ENCODE data around the gene FLNB. TPM values are rescaled to one million over a fixed set of nuclear protein-coding genes. Genes with fewer than 3 reads are reported as not detected.
"Not testable (repeated sequence)": the region's sequence is repeated elsewhere in the genome, so short reads cannot be mapped to it uniquely, and the experiment has no call there.

Gene FLNB
- total RNA-seq, 1 experiment from 2014 or later = 309 TPM

DNA sequence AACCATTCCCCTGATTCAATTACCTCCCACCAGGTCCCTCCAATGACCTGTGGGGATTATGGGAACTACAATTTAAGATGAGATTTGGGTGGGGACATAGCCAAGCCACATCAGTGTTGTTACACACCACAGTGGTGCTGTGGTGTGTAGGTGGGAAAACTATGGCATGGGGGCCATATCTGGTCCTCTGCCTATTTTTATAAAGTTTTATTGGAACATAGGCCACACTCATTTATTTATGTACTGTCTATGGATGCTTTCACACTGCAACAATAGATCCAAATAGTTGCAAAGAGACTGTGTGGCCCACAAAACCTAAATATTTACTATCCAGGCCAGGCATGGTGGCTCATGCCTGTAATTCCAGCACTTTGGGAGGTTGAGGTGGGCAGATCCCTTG, 46.4 kb downstream of the FLNB start:
- no peak for DNase-seq (ENCODE audit: low read depth, low spot score)
- POLR2A ChIA-PET = no interaction called here
- Histone ChIP-seq H3K36me3 (ENCODE audit: control insufficient read depth, insufficient read depth, low read length) (no peaks in the 10 kb centered on the region), H3K4me3 (ENCODE audit: low read depth in 2 of 2, low read length in 2 of 2) (no peak overlapping the region), H3K9me3 (ENCODE audit: control insufficient read depth, insufficient read depth, low read depth, low read length) (no peaks in the 10 kb centered on the region), H3K27me3 (ENCODE audit: control insufficient read depth, insufficient read depth, low read length) (no peaks in the 10 kb centered on the region), H3K27ac (ENCODE audit: low read length) (peak overlapping the region; percentile 69), H3K4me1 (ENCODE audit: control insufficient read depth, insufficient read depth, low read length) (peaks cover 71% of the 10 kb centered on the region)
- intact Hi-C loops (cut with micrococcal nuclease; ENCODE audit: unreplicated experiment) (no loop called here), in situ Hi-C loops (cut with HindIII; ENCODE audit: low pct_unique_long_range_greater_than_20kb, low sequenced_read_pairs) (no loop called here)
- BruUV-seq (replicated peaks) = no TSS peak
- CTCF ChIA-PET = no interaction called here
- no peak for TF ChIP-seq SIN3A (IDR thresholded peaks at IDR 0.05; ENCODE audit: borderline replicate concordance, insufficient read depth, low read depth, low read length)
- TF ChIP-seq, protein P1, sequence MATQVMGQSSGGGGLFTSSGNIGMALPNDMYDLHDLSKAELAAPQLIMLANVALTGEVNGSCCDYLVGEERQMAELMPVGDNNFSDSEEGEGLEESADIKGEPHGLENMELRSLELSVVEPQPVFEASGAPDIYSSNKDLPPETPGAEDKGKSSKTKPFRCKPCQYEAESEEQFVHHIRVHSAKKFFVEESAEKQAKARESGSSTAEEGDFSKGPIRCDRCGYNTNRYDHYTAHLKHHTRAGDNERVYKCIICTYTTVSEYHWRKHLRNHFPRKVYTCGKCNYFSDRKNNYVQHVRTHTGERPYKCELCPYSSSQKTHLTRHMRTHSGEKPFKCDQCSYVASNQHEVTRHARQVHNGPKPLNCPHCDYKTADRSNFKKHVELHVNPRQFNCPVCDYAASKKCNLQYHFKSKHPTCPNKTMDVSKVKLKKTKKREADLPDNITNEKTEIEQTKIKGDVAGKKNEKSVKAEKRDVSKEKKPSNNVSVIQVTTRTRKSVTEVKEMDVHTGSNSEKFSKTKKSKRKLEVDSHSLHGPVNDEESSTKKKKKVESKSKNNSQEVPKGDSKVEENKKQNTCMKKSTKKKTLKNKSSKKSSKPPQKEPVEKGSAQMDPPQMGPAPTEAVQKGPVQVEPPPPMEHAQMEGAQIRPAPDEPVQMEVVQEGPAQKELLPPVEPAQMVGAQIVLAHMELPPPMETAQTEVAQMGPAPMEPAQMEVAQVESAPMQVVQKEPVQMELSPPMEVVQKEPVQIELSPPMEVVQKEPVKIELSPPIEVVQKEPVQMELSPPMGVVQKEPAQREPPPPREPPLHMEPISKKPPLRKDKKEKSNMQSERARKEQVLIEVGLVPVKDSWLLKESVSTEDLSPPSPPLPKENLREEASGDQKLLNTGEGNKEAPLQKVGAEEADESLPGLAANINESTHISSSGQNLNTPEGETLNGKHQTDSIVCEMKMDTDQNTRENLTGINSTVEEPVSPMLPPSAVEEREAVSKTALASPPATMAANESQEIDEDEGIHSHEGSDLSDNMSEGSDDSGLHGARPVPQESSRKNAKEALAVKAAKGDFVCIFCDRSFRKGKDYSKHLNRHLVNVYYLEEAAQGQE (IDR thresholded peaks at IDR 0.05; ENCODE audit: insufficient read depth in 1 of 2, low read depth in 2 of 2, low read length in 1 of 2) = no peak
- TF ChIP-seq, protein P2, sequence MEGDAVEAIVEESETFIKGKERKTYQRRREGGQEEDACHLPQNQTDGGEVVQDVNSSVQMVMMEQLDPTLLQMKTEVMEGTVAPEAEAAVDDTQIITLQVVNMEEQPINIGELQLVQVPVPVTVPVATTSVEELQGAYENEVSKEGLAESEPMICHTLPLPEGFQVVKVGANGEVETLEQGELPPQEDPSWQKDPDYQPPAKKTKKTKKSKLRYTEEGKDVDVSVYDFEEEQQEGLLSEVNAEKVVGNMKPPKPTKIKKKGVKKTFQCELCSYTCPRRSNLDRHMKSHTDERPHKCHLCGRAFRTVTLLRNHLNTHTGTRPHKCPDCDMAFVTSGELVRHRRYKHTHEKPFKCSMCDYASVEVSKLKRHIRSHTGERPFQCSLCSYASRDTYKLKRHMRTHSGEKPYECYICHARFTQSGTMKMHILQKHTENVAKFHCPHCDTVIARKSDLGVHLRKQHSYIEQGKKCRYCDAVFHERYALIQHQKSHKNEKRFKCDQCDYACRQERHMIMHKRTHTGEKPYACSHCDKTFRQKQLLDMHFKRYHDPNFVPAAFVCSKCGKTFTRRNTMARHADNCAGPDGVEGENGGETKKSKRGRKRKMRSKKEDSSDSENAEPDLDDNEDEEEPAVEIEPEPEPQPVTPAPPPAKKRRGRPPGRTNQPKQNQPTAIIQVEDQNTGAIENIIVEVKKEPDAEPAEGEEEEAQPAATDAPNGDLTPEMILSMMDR (IDR thresholded peaks at IDR 0.05) = no peak
- no peak for TF ChIP-seq POLR2AphosphoS5 (IDR thresholded peaks at IDR 0.05; ENCODE audit: low read depth, low read length)
- no peak for TF ChIP-seq TCF7L2 (IDR thresholded peaks at IDR 0.05; ENCODE audit: low read depth, low read length)
- ATAC-seq = no peak

DNA sequence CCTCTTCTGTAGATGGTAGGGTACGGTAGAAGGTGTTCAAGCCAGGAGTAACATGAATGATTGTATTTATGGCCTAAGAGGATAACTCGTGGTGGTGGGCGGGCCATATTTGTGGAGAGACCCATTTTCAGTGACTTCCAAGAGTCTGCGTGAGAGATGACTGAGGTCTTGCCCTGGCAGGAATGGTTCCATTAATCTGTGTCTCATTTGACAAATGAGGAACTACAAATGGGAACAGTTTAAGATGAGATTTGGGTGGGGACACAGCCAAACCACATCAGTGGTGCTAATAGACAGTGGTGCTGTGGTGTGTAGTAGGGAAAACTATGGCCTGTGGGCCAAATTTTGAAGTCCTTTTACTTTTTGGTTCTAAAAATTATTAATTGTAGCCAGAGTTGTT, 47.1 kb downstream of the FLNB start:
- POLR2A ChIA-PET = no interaction called here
- CTCF ChIA-PET = no interaction called here
- H3K36me3 ChIP-seq (ENCODE audit: control insufficient read depth, insufficient read depth, low read length) = no peaks in the 10 kb centered on the region
- DNase-seq (ENCODE audit: low read depth, low spot score) = no peak
- intact Hi-C loops (cut with micrococcal nuclease; ENCODE audit: unreplicated experiment) (no loop called here), in situ Hi-C loops (cut with HindIII; ENCODE audit: low pct_unique_long_range_greater_than_20kb, low sequenced_read_pairs) (no loop called here)
- H3K4me1 ChIP-seq (ENCODE audit: control insufficient read depth, insufficient read depth, low read length) = peaks cover 71% of the 10 kb centered on the region
- H3K4me3 ChIP-seq (ENCODE audit: low read depth in 2 of 2, low read length in 2 of 2) = no peak overlapping the region
- TF ChIP-seq, protein P1 (IDR thresholded peaks at IDR 0.05; ENCODE audit: insufficient read depth in 1 of 2, low read depth in 2 of 2, low read length in 1 of 2) = no peak
- TF ChIP-seq POLR2AphosphoS5 (IDR thresholded peaks at IDR 0.05; ENCODE audit: low read depth, low read length) (no peak), TCF7L2 (IDR thresholded peaks at IDR 0.05; ENCODE audit: low read depth, low read length) (no peak), SIN3A (IDR thresholded peaks at IDR 0.05; ENCODE audit: borderline replicate concordance, insufficient read depth, low read depth, low read length) (no peak)
- TF ChIP-seq, protein P2 (IDR thresholded peaks at IDR 0.05) = no peak
- H3K27ac ChIP-seq (ENCODE audit: low read length) = peak overlapping the region; percentile 69; the same call in 1 of the 2 replicates
- no TSS peak for BruUV-seq (replicated peaks)
- no peaks in the 10 kb centered on the region for H3K27me3 ChIP-seq (ENCODE audit: control insufficient read depth, insufficient read depth, low read length)
- no peaks in the 10 kb centered on the region for H3K9me3 ChIP-seq (ENCODE audit: control insufficient read depth, insufficient read depth, low read depth, low read length)
- no peak for ATAC-seq

DNA sequence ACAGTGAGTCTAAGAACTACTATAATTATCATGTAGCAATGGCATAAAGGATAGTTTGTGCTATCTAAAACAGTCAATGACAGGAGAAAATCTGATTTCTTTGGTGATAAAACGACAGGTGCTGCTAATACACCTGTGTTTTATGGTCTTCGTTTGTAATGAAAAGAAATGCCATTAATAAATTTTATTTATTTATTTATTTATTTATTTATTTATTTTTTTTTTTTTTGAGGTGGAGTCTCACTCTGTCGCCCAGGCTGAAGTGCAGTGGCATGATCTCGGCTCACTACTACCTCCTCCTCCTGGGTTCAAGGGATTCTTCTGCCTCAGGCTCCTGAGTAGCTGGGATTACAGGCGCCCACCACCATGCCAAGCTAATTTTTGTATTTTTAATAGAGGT, 47.7 kb downstream of the FLNB start:
- in situ Hi-C loops (cut with HindIII; ENCODE audit: low pct_unique_long_range_greater_than_20kb, low sequenced_read_pairs); ATAC-seq; BruUV-seq (replicated peaks); DNase-seq (ENCODE audit: low read depth, low spot score); H3K9me3 ChIP-seq (ENCODE audit: control insufficient read depth, insufficient read depth, low read depth, low read length); CTCF ChIA-PET; H3K4me3 ChIP-seq (ENCODE audit: low read depth in 2 of 2, low read length in 2 of 2); H3K36me3 ChIP-seq (ENCODE audit: control insufficient read depth, insufficient read depth, low read length); H3K27me3 ChIP-seq (ENCODE audit: control insufficient read depth, insufficient read depth, low read length); intact Hi-C loops (cut with micrococcal nuclease; ENCODE audit: unreplicated experiment); POLR2A ChIA-PET: not testable (repeated sequence)
- Histone ChIP-seq H3K4me1 (ENCODE audit: control insufficient read depth, insufficient read depth, low read length) (peaks cover 71% of the 10 kb centered on the region), H3K27ac (ENCODE audit: low read length) (peak overlapping the region; percentile 69; the same call in 1 of the 2 replicates)

Measured in Panc1 (cell line).